GM19467 (cell line): ENCODE measurements around the gene VGLL4.

Experiments
- ATAC-seq: cut with Tn5 transposase; IDR thresholded peaks from one replicate; pipeline ENCODE4 v1.9.1; 2021; ENCODE audit warnings: mild to moderate bottlenecking, moderate library complexity; ENCODE audit not compliant: unreplicated experiment

The VGLL4 gene

DNA sequence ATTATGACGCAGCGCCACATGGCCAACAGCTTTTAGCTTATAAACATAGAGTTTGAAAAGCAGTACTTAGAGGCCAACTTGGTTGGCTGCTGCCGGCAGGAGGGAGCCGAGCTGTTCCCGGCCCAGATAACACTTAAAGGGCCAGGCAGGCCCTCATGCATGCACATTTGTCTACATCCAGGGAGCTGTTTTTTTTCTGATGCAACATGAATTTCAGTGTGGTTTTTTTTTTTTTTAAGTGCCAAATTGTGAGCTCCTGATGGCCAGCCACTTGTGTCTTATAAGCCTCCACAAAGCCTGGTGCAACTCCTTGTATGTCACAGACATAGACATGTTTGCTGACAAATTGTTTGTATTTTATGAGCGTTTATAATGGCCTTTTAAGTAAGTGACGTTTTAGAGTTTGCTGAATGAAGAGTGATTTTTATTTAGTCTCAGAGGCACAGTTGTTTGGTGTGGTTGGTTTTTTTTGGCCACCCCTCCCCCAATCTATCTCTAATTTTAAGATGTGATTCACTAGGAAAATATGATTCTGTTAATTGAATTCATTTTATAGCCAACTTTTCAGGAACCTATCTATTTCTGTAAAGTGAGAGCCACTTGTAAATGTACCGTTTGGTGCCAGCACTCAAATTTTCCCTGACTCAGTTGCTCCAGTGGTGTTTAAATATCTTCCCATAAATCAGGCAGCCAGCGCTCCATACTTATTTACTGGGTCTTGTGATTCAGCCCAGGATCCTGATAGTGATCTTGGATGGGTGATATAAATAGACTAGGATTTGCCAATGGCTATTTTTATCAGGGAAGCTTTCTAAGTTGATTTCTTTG is 134.3 kb downstream of the VGLL4 start:
- ATAC-seq: no peak

DNA sequence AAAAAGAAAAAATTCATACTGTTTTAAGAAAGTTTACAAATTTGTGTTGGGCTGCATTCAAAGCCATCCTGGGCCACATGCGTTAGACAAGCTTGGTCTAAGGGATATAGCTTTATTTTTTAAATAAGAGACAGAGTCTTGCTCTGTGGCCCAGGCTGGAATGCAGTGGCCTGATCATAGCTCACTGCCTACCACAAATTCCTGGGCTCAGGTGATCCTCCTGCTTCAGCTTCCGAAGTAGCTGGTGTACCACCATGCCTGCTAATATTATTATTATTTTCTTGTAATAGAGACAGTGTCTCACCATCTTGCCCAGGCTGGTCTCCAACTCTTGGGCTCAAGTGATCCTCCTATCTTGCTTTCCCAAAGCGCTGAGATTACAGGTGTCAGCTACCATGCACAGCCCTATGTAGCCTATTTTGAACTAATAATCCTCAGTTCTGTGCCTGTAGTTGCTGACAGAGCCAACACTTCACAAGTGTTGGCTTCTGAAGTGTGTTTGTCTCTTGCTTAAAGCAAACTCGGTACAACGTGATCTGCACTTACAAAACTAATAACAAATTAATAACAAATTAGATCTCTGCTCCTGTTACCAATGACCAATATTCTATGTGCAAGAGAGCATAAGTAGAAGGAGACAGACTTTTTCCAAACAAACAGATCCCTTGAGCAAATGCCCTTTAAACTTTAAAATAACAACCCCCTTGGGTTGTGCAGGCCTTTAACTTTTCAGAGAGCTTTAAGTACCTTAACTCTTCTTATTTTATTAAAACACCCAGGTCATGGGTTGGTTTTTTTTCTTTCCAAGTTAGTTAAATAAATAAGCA is 135.2 kb downstream of the VGLL4 start:
- ATAC-seq: no peak

DNA sequence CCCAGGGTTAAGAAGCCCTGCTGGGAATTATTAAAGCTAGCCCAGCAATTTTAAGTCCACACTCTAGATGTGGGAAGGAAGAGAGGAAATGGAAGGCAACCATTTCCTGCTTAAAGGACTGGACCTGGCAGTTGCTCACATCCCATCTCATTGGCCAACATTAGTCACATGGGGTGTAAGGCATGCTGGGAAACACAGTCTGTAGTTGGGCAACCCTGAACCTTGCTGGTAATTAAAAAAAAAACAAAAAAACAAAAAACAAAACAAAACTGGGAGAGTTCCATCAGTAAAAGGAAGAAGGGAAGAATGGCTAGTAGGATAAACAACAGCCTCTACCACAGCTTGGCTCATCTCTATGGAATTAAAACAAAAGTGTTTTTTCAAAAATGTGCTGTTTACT is 136.0 kb downstream of the VGLL4 start:
- no peak for ATAC-seq
